ENCODE results near the gene CTNNA3. TPM values are rescaled to one million over a fixed set of nuclear protein-coding genes. Genes with fewer than 3 reads are reported as not detected.

CTNNA3 gene
- total RNA-seq, 1 experiment from 2014 or later: 0.32 TPM

DNA sequence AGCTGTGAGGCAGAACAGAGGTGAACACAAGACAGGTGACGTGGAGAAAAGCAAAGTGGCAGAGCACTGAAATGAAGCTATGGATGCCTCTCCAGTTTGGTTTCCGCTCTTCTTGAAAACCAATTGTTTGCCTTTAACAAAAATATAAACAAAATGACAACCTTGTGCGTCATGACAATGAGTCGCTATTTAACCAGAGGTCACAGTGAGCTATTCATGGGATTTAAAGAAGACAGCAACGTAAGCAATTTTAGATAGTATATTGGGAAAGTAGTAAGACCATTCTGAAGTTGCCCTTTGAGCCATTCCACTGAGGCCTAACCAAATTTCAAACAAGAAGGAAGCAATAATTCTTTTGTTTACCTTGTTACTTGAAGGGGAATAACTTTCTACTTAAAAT is 785.3 kb downstream of the CTNNA3 start:
- ATAC-seq (no peak), DNase-seq (ENCODE audit: low read depth, low spot score) (no peak)
- Histone ChIP-seq H3K27me3 (ENCODE audit: insufficient read depth, low read length) (no peaks in the 10 kb centered on the region), H3K4me2 (ENCODE audit: low read length) (no peak overlapping the region), H3K36me3 (ENCODE audit: control insufficient read depth in 1 of 2, insufficient read depth in 2 of 2, low read length in 2 of 2) (no peaks in the 10 kb centered on the region), H2AFZ (ENCODE audit: low read depth, low read length, poor library complexity, severe bottlenecking) (no peak overlapping the region), H3K27ac (ENCODE audit: low read depth, low read length) (no peak overlapping the region), H3K4me1 (ENCODE audit: control insufficient read depth in 1 of 2, insufficient read depth in 2 of 2, low read length in 2 of 2) (no peaks in the 10 kb centered on the region), H3K9me2 (ENCODE audit: insufficient read depth) (no peaks in the 10 kb centered on the region), H3K4me3 (replicated peaks in 1 of 2; ENCODE audit: low read depth in 1 of 2, low read length in 2 of 2) (no peak overlapping the region), H3K9me3 (ENCODE audit: control insufficient read depth in 1 of 2, insufficient read depth in 1 of 2, low read depth in 1 of 2, low read length in 2 of 2) (no peaks in the 10 kb centered on the region), H4K20me1 (ENCODE audit: insufficient read depth) (no peaks in the 10 kb centered on the region), H3K9ac (ENCODE audit: low read length) (no peak overlapping the region), H3K79me2 (ENCODE audit: insufficient read depth, low read length) (no peaks in the 10 kb centered on the region)
- TF ChIP-seq EZH2 (IDR thresholded peaks at IDR 0.05) (no peak), ZNF274 (IDR thresholded peaks at IDR 0.05; ENCODE audit: low read depth, low read length) (no peak), FOSL1 (IDR thresholded peaks at IDR 0.05; ENCODE audit: low read depth) (no peak), ZFX (IDR thresholded peaks at IDR 0.05) (no peak), YY1 (IDR thresholded peaks at IDR 0.05; ENCODE audit: extremely low read depth, insufficient replicate concordance, low read depth, low read length) (no peak), CBX3 (IDR thresholded peaks at IDR 0.05; ENCODE audit: low read depth) (no peak), EZH2phosphoT487 (IDR thresholded peaks at IDR 0.05; ENCODE audit: borderline replicate concordance) (no peak), EGR1 (IDR thresholded peaks at IDR 0.05; ENCODE audit: low read depth) (no peak)
- TF ChIP-seq, protein P1, sequence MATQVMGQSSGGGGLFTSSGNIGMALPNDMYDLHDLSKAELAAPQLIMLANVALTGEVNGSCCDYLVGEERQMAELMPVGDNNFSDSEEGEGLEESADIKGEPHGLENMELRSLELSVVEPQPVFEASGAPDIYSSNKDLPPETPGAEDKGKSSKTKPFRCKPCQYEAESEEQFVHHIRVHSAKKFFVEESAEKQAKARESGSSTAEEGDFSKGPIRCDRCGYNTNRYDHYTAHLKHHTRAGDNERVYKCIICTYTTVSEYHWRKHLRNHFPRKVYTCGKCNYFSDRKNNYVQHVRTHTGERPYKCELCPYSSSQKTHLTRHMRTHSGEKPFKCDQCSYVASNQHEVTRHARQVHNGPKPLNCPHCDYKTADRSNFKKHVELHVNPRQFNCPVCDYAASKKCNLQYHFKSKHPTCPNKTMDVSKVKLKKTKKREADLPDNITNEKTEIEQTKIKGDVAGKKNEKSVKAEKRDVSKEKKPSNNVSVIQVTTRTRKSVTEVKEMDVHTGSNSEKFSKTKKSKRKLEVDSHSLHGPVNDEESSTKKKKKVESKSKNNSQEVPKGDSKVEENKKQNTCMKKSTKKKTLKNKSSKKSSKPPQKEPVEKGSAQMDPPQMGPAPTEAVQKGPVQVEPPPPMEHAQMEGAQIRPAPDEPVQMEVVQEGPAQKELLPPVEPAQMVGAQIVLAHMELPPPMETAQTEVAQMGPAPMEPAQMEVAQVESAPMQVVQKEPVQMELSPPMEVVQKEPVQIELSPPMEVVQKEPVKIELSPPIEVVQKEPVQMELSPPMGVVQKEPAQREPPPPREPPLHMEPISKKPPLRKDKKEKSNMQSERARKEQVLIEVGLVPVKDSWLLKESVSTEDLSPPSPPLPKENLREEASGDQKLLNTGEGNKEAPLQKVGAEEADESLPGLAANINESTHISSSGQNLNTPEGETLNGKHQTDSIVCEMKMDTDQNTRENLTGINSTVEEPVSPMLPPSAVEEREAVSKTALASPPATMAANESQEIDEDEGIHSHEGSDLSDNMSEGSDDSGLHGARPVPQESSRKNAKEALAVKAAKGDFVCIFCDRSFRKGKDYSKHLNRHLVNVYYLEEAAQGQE (IDR thresholded peaks at IDR 0.05; ENCODE audit: low read depth): no peak
- BruUV-seq (replicated peaks): no TSS peak
- intact Hi-C loops (cut with micrococcal nuclease): no loop called here
- ChIA-PET POLR2A (no interaction called here), CTCF (interaction anchor here (1.5 kb wide), 1 partner anchor 15 kb away, joined by 3 read pairs; the partner anchor contains the start of gene LRRTM3), RAD21 (ENCODE audit: low non-redundant PET in 1 of 2, low total read pairs in 2 of 2, uncharacterized antibody in 2 of 2, unreplicated experiment in 2 of 2) (no interaction called here)
